NCI-H345 treated with DMSO at 0.1 percent for 48 hours (cell line): ENCODE results near the gene PAAF1.

ENCODE experiments used
- DNase-seq: peaks from one replicate; lab custom pipeline; 2025; ENCODE audit not compliant: unreplicated experiment; lab: John Stamatoyannopoulos, UW

Gene PAAF1

GRCh38 chr11:73971175-73971719, 94.4 kb downstream of the PAAF1 start:
- DNase-seq, result no peak

- DNase-seq, result no peak
Measured at GRCh38 chr11:73972187-73972586, 95.4 kb downstream of the PAAF1 start.

- no peak for DNase-seq
Measured at GRCh38 chr11:73972620-73973449, 96.0 kb downstream of the PAAF1 start.

- no peak for DNase-seq
Measured at GRCh38 chr11:73974604-73975478, 98.0 kb downstream of the PAAF1 start.

DNA sequence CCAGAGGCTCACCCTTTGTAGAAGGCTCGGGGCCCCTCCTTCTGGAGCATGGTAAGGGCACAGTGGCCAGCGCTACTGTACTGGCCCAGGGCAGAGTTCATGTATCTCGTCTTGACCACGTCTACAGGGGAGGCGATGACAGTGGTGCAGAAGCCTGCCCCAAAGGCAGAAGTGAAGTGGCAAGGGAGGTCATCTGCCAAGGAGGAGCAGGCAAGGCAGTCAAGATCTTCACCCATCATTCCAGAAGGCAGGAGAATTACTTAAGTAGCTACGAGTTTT, 98.6 kb downstream of the PAAF1 start:
- no peak for DNase-seq

GRCh38 chr11:73976451-73977151, 99.8 kb downstream of the PAAF1 start:
- DNase-seq, result no peak

- no peak for DNase-seq
Measured at GRCh38 chr11:73977856-73978519, 101.2 kb downstream of the PAAF1 start.

DNA sequence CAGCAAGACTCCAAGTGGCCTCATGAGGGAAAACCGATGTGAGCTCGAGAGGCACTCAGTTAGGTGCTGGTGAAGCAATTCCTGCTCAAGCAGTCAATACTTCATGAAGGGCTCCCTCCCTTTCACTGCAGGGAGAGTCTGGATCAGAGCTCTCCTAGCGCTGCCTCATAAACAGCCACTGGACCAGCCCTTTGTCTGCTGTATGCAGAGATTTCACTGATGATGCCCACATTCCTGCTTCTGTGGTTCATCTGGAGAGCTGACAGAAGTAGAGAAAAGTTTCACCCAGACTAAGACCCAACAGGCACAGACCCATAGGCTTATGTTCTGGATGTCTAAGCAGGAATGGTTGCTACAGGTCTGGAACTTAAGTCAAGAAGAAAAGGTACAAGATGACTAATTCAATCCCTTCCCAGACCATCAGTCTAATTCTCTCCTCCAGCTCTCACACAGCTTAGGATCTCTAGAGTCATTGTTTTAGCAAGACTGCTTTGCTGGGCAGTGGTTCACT, 101.8 kb downstream of the PAAF1 start:
- DNase-seq, result no peak

DNA sequence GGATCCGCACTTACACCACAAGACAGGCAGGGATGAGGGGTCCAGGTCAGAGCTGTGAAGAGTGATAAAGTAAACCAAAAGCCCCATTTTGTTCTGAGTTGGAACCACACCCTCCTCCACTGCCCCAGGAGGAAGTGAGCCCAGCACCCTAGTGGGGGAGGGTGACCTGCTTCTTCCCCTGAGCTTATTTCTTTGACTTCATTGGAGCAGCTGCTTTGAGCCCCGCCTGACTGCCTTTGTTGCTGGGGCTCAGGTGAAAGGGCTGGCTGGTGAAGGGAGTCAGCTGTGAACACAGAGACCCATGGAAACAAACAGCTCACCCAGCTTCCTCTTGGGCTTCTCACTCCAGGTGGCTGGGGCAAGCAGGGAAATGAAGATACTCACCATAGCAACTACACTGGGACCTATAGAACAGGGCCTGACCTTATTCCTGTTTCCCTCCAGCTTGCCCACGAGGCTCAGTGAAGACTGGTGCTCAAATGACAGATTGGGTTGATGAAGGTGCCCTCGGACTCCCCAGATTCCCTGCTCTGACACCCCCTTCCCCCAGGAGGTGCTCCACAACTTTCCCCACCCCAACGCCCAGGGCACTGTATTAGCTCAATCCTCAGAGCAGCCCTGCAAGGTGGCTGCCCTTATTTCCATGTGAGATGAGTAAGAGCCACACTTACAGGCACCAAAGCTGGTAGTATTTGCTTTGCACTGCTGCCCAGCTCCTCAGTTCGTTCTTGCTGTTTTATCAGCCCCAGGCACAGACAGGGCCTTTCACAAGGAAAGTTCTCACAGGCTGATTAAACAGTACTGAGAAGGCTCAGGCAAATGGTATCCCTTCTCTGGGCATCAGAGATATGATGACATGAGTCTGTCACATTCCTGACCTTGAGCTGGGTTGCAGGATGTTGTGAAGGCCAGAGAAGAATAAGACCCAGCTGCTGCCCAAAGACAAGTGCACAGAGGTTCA, 103.5 kb downstream of the PAAF1 start:
- DNase-seq, result peak; percentile 47
